ENCODE measurements around the gene ANKRD61.
"Not testable (repeated sequence)": the region's sequence is repeated elsewhere in the genome, so short reads cannot be mapped to it uniquely, and the experiment has no call there.

ANKRD61 gene

GRCh38 chr7:6030988-6031387 lies at the start of gene ANKRD61:
Gene ANKRD61 (plus strand): TSS chr7:6031376. CDS start chr7:6031376, 0 bp downstream.
- TF ChIP-seq SNAI2 (CRISPR knock-in tag; IDR thresholded peaks at IDR 0.05) (no peak), PATZ1 (CRISPR knock-in tag; IDR thresholded peaks at IDR 0.05; ENCODE audit: borderline replicate concordance) (no peak), CSRNP3 (CRISPR knock-in tag; IDR thresholded peaks at IDR 0.05) (no peak), TOX (CRISPR knock-in tag; IDR thresholded peaks at IDR 0.05; ENCODE audit: borderline replicate concordance) (no peak), POU6F1 (CRISPR knock-in tag; IDR thresholded peaks at IDR 0.05; ENCODE audit: borderline replicate concordance, low read depth) (no peak), ISL1 (CRISPR knock-in tag; IDR thresholded peaks at IDR 0.05) (no peak), PPARA (CRISPR knock-in tag; IDR thresholded peaks at IDR 0.05; ENCODE audit: borderline replicate concordance) (no peak), ZNF8 (CRISPR knock-in tag; IDR thresholded peaks at IDR 0.05) (no peak), ZFP30 (CRISPR knock-in tag; IDR thresholded peaks at IDR 0.05) (no peak), CREB5 (CRISPR knock-in tag; IDR thresholded peaks at IDR 0.05; ENCODE audit: low read depth) (no peak), RARB (CRISPR knock-in tag; IDR thresholded peaks at IDR 0.05) (no peak), TSHZ2 (CRISPR knock-in tag; IDR thresholded peaks at IDR 0.05) (no peak)
- ATAC-seq: no peak

GRCh38 chr7:5987061-5987460 lies 44.1 kb upstream of the ANKRD61 start:
- not testable (repeated sequence) for ATAC-seq

GRCh38 chr7:5997210-5997808 lies 33.9 kb upstream of the ANKRD61 start:
- TF ChIP-seq ESRRG (CRISPR knock-in tag; IDR thresholded peaks at IDR 0.05) (no peak), GLIS3 (CRISPR knock-in tag; IDR thresholded peaks at IDR 0.05) (no peak), SNAI2 (CRISPR knock-in tag; IDR thresholded peaks at IDR 0.05) (no peak), PATZ1 (CRISPR knock-in tag; IDR thresholded peaks at IDR 0.05; ENCODE audit: borderline replicate concordance) (no peak), TCF4 (CRISPR knock-in tag; IDR thresholded peaks at IDR 0.05; ENCODE audit: borderline replicate concordance) (no peak), ZFP30 (CRISPR knock-in tag; IDR thresholded peaks at IDR 0.05) (no peak)
- peak; percentile 86 for ATAC-seq

- no peak for TF ChIP-seq ZC3H10 (CRISPR knock-in tag; IDR thresholded peaks at IDR 0.05)
- no peak for TF ChIP-seq ZFP3 (CRISPR knock-in tag; IDR thresholded peaks at IDR 0.05)
- no peak for TF ChIP-seq RARB (CRISPR knock-in tag; IDR thresholded peaks at IDR 0.05)
- TF ChIP-seq ZNF70 (CRISPR knock-in tag; IDR thresholded peaks at IDR 0.05): no peak
- no peak for TF ChIP-seq ISL1 (CRISPR knock-in tag; IDR thresholded peaks at IDR 0.05)
- no peak for ATAC-seq
Measured at GRCh38 chr7:6007386-6007785, 23.8 kb upstream of the ANKRD61 start.

GRCh38 chr7:6007835-6008590 lies 23.2 kb upstream of the ANKRD61 start:
- ATAC-seq: not testable (repeated sequence)

Measured in SK-N-SH treated with all-trans-retinoic acid at 6 μM for 48 hours (cell line).